HepG2 (cell line): ENCODE measurements around the gene CDK5RAP1.

Experiments
- MTA1 ChIP-seq: sonication (generic); formaldehyde crosslinking; IDR thresholded peaks from 2 replicates; pipeline ENCODE4 v1.4.0; 2020; ENCODE audit warnings: missing genetic modification reagents, mild to moderate bottlenecking, borderline replicate concordance
- NR2C2 ChIP-seq: sonication (generic); formaldehyde crosslinking; IDR thresholded peaks from 2 replicates; pipeline ENCODE4 v1.4.0; 2020; ENCODE audit warnings: missing genetic modification reagents, mild to moderate bottlenecking, moderate library complexity, borderline replicate concordance
- RELA ChIP-seq: sonication (generic); formaldehyde crosslinking; IDR thresholded peaks from 2 replicates; pipeline ENCODE4 v1.4.0; 2020; ENCODE audit warnings: missing genetic modification reagents
- TAF15 ChIP-seq: fragments of 200-400 bp; formaldehyde crosslinking; IDR thresholded peaks from one replicate; pipeline ENCODE4 v1.6.1; 2018; ENCODE audit warnings: mild to moderate bottlenecking, low read depth, low read length; ENCODE audit not compliant: poor library complexity, severe bottlenecking
- ZC3H4 ChIP-seq: sonication (generic); formaldehyde crosslinking; IDR thresholded peaks from 2 replicates; pipeline ENCODE4 v1.4.0; 2020; ENCODE audit warnings: missing genetic modification reagents, borderline replicate concordance
- ZNF761 ChIP-seq: sonication (generic); formaldehyde crosslinking; conservative IDR thresholded peaks from 2 replicates; pipeline ENCODE4 v1.4.0; 2020; ENCODE audit warnings: mild to moderate bottlenecking, missing genetic modification reagents

GRCh38 chr20:33444797-33445560 lies 43.7 kb upstream of the CDK5RAP1 start:
- no peak for TF ChIP-seq TAF15
- TF ChIP-seq ZC3H4 (CRISPR knock-in tag) = no peak; the same call in 1 of the 2 replicates
- TF ChIP-seq RELA = no peak
- TF ChIP-seq MTA1 (CRISPR knock-in tag) = no peak
- no peak for TF ChIP-seq ZNF761 (CRISPR knock-in tag)
- no peak for TF ChIP-seq NR2C2 (CRISPR knock-in tag)
